D341Med (cell line): ENCODE results near the gene KCNMB2.

ENCODE experiments used
- DNase-seq: peaks from one replicate; pipeline ENCODE4 v3.0.0; 2012; ENCODE audit warnings: low spot score

KCNMB2 gene

GRCh38 chr3:178870085-178870484 lies 333.8 kb downstream of the KCNMB2 start:
- no peak for DNase-seq

DNA sequence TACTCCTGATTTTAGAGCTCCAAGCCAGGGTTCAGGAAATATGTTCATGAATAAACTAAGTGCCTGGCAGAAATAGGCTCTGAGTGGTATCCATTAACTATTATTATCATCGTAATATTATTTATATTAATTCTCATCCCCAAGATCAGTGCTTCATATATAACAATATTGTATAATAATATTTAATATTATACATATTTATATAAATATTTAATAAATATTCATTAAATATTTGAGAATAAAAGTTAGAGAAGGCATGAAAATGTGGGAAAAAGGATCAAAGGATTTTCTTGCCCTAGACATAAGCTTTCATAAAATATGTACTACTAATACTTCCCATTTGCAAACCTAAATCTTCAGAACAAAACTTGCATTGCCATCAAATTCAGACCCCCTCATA lies 338.9 kb downstream of the KCNMB2 start:
- no peak for DNase-seq

GRCh38 chr3:178875836-178876235 lies 339.6 kb downstream of the KCNMB2 start:
- DNase-seq = no peak

- DNase-seq = no peak
Observed at GRCh38 chr3:178880274-178880673, 344.0 kb downstream of the KCNMB2 start.
